ENCODE data around the gene CYB561. TPM values are rescaled to one million over a fixed set of nuclear protein-coding genes. Genes with fewer than 3 reads are reported as not detected.

CYB561 gene
- total RNA-seq, 1 experiment from 2014 or later: 20.7 TPM

DNA sequence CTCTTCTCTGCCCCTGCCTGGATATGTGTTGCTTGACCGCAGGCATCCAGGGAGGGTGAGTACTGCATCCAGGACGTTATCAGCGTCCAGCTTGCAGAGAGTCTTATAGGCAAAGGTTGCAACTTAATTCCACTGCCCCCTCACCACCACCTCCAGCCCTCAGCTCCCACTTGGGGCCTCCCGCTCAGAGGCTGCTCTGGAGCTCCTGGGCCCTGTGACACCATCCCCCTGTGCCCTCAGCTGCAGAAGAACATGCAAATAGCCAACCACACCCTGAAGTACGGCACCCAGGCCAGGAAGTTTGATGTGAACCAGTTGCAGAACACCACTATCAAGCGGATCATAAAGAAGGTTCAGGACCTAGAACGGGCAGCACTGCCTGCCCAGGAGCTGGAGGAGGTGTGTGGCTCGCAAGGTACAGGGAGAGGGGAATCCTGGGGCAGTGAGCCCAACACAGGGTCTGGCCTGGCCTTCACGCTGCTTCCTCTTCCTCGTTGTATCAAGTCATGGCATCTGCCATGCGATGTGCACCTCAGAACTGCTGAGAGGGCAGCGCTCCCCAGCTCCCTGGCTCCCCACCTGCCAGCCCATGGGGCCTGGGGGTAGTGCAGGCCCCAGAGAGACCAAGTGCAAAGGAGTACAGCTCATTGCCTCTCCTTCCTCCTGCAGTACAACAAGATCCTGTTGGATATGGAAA is 40.4 kb upstream of the CYB561 start:
- Histone ChIP-seq H4K5ac (ENCODE audit: insufficient read length, low read depth, low read length) (no peak overlapping the region), H3K56ac (ENCODE audit: insufficient read length, low read depth, low read length) (no peak overlapping the region), H3K27me3 (ENCODE audit: insufficient read depth, low read length) (no peaks in the 10 kb centered on the region), H3K14ac (ENCODE audit: insufficient read depth, low read length) (no peak overlapping the region), H2AFZ (ENCODE audit: low read length) (no peak overlapping the region), H2BK12ac (ENCODE audit: insufficient read length, low read depth, low read length) (no peak overlapping the region), H3K4me2 (ENCODE audit: insufficient read depth, insufficient read length, low read length) (no peak overlapping the region), H3K9me3 (ENCODE audit: control insufficient read depth, low read depth, low read length) (no peaks in the 10 kb centered on the region), H2BK20ac (ENCODE audit: low read depth, low read length, poor library complexity, severe bottlenecking) (no peak overlapping the region), H4K8ac (replicated peaks; ENCODE audit: insufficient read length, low read depth, low read length) (no peak overlapping the region), H3K4ac (ENCODE audit: low read depth, low read length) (no peak overlapping the region), H4K91ac (ENCODE audit: insufficient read length, low read depth, low read length) (no peak overlapping the region), H3K23me2 (ENCODE audit: insufficient read length, low read depth, low read length, poor library complexity, severe bottlenecking) (no peaks in the 10 kb centered on the region), H3K79me1 (ENCODE audit: insufficient read depth, low read depth, low read length, poor library complexity, severe bottlenecking) (no peaks in the 10 kb centered on the region), H3K4me1 (ENCODE audit: insufficient read depth, low read length) (no peaks in the 10 kb centered on the region), H4K20me1 (ENCODE audit: control insufficient read depth, insufficient read depth, insufficient read length) (no peaks in the 10 kb centered on the region), H2BK15ac (ENCODE audit: low read depth, low read length) (no peak overlapping the region), H3K23ac (ENCODE audit: insufficient read length, low read depth, low read length) (no peak overlapping the region), H3K18ac (ENCODE audit: insufficient read length, low read depth, low read length) (no peak overlapping the region), H3T11ph (ENCODE audit: low read length) (no peak overlapping the region), H3K9ac (ENCODE audit: extremely low read depth, insufficient read length, low read length) (no peak overlapping the region), H2BK120ac (ENCODE audit: low read depth, low read length, poor library complexity, severe bottlenecking) (no peak overlapping the region), H3K27ac (ENCODE audit: insufficient read length, low read depth, low read length) (no peak overlapping the region), H3K79me2 (ENCODE audit: insufficient read depth, low read length) (no peaks in the 10 kb centered on the region), H2BK5ac (ENCODE audit: insufficient read length, low read length) (no peak overlapping the region), H2AK5ac (ENCODE audit: insufficient read length, low read length) (no peak overlapping the region)
- TF ChIP-seq, protein P1, sequence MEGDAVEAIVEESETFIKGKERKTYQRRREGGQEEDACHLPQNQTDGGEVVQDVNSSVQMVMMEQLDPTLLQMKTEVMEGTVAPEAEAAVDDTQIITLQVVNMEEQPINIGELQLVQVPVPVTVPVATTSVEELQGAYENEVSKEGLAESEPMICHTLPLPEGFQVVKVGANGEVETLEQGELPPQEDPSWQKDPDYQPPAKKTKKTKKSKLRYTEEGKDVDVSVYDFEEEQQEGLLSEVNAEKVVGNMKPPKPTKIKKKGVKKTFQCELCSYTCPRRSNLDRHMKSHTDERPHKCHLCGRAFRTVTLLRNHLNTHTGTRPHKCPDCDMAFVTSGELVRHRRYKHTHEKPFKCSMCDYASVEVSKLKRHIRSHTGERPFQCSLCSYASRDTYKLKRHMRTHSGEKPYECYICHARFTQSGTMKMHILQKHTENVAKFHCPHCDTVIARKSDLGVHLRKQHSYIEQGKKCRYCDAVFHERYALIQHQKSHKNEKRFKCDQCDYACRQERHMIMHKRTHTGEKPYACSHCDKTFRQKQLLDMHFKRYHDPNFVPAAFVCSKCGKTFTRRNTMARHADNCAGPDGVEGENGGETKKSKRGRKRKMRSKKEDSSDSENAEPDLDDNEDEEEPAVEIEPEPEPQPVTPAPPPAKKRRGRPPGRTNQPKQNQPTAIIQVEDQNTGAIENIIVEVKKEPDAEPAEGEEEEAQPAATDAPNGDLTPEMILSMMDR (conservative IDR thresholded peaks at IDR 0.05): no peak
- no peaks in the 10 kb centered on the region for H3K36me3 Mint-ChIP-seq (ENCODE audit: insufficient read depth in 1 of 3, low read depth in 3 of 3)
- H3K4me3 Mint-ChIP-seq: no peak overlapping the region
- H3K4me1 Mint-ChIP-seq: peaks cover 6% of the 10 kb centered on the region in 2 experiments; a peak in 3 of 4 replicates
- H3K27me3 Mint-ChIP-seq (ENCODE audit: low read depth): no peaks in the 10 kb centered on the region; the same call in 1 of the 2 replicates
- peak overlapping the region in 1 of 3 experiments; percentile 62; a peak in 1 of 7 replicates for H3K27ac Mint-ChIP-seq
- no peak for DNase-seq
- WGBS (ENCODE audit: extremely low coverage, insufficient read length, low lambda C conversion rate): no CpG with 5 or more reads among the region's 12 CpGs
- no peaks in the 10 kb centered on the region for H3K9me3 Mint-ChIP-seq

Data from H9 (cell line).